GM21825 (cell line): Measurements from ENCODE around the gene SERPINH1.

Experiments used
- ATAC-seq: cut with Tn5 transposase; IDR thresholded peaks from one replicate; pipeline ENCODE4 v1.9.1; 2021; ENCODE audit warnings: mild to moderate bottlenecking, moderate library complexity; ENCODE audit not compliant: unreplicated experiment

The SERPINH1 gene

GRCh38 chr11:75554258-75555022 lies 7.6 kb upstream of the SERPINH1 start:
- no peak for ATAC-seq

DNA sequence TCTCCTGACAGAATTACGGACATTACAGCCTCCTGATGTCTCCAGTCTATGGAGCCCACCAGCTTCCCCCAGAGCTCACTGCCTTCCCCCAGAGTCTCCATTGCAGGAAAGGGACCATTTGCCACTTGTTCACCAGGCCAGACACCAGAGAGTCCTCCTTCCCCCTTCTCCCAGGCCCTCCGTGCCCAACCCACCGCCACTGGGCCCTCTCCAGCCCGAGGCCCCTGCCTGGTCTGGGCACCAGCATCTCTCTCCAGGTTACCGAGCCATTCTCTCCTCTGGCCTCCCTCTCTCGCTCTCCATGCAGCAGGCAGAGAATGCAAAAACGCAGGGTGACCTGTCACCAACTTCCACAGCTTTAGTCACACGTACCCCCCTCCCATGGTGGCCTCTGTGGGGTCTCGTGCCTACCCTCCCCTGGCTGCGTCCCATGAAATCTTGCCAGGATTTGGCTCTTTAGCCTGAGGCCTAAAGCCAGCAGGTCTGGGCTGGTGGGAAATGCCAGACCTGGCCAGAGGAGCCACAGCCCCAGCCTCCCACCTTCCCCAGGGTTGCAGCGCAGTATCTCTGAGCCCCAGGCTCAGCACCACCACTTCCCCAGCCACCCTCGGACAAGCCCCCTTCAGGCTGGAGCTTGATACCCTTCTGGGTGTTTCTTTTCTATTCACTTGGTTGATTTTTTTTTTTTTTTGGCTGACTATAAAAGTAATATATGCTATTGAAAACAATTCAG lies 6.8 kb upstream of the SERPINH1 start:
- no peak for ATAC-seq

- no peak for ATAC-seq
Measured at GRCh38 chr11:75556275-75556674, 5.8 kb upstream of the SERPINH1 start.

- ATAC-seq: no peak
Measured at GRCh38 chr11:75557666-75558494, 4.2 kb upstream of the SERPINH1 start.

DNA sequence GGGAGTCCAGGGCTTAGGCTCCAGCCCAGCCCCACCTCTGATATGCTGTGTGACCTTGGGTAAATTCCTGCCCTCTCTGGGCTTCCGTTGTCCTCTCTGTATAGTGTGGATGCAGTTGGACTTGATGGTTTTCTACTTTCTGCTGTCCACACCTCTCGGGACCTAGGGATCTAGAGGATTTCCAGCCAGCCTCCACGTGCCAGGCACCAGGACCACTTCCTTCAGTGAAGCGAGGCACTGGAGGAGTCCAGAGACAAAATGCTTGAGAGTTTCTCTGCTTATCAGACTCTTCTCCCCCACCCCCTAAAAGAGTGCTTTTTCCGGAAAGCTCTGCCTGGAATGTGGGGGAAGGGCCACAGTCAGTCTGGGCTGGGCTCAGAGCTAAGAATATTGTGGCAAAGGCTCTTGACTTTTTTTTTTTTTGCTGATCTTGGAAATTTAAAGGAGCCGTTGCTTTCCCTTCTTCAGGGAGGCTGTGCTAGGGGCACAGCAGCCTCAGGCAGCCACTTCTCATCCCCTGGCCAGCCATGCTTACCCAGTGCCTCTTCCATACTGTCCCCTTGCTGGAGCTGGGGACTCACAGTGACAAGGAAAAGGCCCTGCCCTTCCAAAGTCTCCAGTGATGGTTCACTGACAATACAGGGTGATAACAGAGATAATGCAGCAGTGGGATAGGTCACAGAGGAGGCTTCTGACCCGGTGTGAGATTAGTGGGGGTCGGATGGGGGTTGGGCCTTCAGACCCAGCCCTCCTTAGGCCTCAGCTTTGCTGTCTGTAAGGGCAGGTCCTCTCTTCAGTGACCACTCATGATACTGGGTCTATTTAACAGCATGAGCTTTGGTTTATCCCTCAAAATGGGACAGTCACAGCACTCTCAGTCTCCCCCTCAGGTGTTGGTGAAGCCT lies 2.9 kb upstream of the SERPINH1 start:
- no peak for ATAC-seq

DNA sequence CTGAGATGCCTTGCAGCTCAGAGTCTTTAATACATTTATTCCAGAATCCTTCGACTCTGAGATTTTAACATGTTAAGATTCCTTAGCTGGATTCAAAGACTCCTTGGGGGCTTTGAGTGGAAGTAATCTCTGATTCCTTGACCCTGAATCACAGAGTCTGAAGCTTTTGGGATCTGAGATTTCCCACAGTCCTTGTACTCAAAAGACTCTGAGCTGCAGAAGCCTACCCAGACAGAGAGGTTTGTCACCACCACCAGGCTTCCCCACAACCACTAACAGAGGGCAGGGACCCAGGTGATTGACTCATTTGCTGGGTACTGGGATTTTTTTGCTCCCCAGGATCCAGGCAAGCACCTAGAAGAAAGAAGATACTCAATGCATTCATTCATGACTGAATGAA lies 1.4 kb upstream of the SERPINH1 start:
- ATAC-seq: no peak

GRCh38 chr11:75561426-75562047 lies 516 bp upstream of the SERPINH1 start:
- no peak for ATAC-seq

- no peak for ATAC-seq
Measured at GRCh38 chr11:75562836-75563484, 907 bp downstream of the SERPINH1 start.

- no peak for ATAC-seq
Measured at GRCh38 chr11:75563501-75563977, 1.5 kb downstream of the SERPINH1 start.

GRCh38 chr11:75563978-75564552 lies 2.0 kb downstream of the SERPINH1 start:
- no peak for ATAC-seq

GRCh38 chr11:75565221-75565814 lies 3.3 kb downstream of the SERPINH1 start:
- ATAC-seq: no peak

DNA sequence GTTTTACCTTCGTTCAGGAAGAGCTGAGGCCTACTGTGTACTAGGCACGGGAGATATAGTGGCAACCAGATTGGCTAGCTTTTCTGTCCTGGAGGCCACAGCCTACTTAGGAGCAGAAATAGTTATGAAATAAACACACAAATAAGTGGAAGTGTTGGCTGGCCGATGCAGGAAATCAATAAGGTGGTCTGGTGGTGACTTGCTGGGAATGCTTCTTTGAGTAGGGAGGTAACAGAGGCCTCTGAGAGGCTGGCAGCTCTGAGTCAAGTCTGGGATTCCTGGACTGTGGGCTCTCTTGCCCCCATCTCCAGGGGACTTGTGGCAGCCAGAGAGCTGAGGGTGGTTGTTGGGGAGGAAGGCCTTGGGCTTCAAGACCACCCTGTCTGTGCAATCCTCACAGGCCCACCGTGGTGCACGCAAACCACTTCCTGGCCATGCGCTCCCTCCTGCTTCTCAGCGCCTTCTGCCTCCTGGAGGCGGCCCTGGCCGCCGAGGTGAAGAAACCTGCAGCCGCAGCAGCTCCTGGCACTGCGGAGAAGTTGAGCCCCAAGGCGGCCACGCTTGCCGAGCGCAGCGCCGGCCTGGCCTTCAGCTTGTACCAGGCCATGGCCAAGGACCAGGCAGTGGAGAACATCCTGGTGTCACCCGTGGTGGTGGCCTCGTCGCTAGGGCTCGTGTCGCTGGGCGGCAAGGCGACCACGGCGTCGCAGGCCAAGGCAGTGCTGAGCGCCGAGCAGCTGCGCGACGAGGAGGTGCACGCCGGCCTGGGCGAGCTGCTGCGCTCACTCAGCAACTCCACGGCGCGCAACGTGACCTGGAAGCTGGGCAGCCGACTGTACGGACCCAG lies 4.1 kb downstream of the SERPINH1 start:
- no peak for ATAC-seq

DNA sequence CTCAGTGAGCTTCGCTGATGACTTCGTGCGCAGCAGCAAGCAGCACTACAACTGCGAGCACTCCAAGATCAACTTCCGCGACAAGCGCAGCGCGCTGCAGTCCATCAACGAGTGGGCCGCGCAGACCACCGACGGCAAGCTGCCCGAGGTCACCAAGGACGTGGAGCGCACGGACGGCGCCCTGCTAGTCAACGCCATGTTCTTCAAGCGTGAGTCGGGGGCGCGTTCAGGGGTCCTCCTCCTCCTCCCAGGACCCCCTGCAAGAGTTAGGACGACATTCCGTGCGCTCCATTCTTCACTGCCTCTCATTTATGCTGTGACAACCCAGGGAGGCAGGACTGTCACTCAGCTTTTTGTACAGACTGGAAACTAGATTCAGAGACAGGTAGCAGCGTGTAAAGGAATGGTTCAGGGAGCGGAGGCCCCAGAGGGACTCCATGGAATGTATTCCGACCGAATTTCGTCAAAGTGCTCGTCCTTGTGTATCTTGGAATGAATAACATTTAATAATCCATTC lies 4.8 kb downstream of the SERPINH1 start:
- ATAC-seq: no peak

- ATAC-seq: no peak
Measured at GRCh38 chr11:75567971-75568370, 5.9 kb downstream of the SERPINH1 start.

DNA sequence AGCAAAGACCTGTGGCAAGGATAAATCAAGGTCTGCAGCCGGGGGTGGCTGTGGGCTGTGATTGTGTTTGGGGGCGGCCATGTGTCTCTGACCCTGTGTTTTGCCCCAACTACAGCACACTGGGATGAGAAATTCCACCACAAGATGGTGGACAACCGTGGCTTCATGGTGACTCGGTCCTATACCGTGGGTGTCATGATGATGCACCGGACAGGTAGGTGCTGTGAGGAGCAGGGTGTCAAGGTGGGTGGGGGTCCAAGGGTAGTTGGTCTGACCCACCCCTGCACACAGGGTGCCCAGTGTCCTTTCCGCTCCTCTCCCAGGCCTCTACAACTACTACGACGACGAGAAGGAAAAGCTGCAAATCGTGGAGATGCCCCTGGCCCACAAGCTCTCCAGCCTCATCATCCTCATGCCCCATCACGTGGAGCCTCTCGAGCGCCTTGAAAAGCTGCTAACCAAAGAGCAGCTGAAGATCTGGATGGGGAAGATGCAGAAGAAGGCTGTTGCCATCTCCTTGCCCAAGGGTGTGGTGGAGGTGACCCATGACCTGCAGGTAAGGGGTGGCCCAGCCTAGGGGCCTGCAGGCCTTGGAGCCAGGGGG lies 6.7 kb downstream of the SERPINH1 start:
- ATAC-seq: no peak

DNA sequence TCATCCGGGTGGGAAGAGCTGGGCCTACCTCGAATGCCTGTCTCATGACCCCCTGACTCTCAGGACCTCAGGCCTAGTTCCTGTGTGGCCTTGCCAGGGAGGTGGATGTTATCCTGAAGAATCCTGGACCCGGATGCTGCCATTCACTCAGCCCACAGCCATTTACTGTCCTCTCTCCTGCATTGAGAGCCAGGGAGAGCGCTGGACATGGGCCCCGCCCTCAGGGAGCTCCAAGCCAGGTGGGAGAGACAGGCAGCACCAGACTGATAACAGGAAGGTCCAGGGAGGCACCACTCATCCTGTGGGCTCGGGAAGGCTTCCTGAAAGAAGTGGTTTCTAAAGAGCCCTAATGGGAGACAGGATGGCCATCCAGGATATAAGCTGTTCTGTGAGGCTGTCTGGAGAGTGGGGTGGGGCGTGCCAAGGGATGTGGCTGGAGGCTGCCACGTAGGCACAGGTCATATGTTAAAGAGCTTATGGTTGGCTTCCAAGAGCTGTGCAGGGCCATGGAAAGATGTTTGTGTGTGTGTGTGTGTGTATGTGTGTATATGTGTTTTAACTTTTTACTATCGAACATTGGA lies 8.6 kb downstream of the SERPINH1 start:
- no peak for ATAC-seq

- ATAC-seq: no peak
Measured at GRCh38 chr11:75571625-75572024, 9.6 kb downstream of the SERPINH1 start.
